ENCODE measurements around the gene IDH2. TPM values are rescaled to one million over a fixed set of nuclear protein-coding genes. Genes with fewer than 3 reads are reported as not detected.

Gene IDH2
- total RNA-seq, 3 donors from 2014 or later (not counting 1 experiment from before 2014, with no cell fraction given): 72.3 to 91.5 (median 81.0) TPM

DNA sequence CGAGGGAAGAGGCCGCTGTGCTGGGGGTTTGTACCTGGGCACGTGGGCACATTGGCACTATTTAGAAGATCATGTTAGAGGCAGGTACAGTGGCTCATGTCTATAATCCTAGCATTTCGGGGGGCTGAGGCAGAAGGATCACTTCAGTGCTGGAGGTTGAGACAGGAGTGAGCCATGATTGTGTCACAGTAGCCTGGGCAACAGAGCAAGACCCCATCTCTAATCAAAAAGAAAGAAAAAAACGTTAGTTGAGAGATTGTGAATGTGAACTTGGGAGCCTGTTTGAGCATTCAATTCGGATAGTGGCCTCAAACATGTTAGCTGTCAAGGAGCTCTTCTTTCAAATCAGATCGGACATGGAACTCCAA lies 36.6 kb downstream of the IDH2 start:
- ATAC-seq (no peak), DNase-seq (no peak)
- WGBS (ENCODE audit: insufficient coverage): 92% methylated on average over 7 of the region's 7 CpGs
- Mint-ChIP-seq H3K27ac (peak overlapping the region in 1 of 2 donors; percentile 47), H3K4me1 (peaks cover 0 to 34% of the 10 kb centered on the region in 2 donors), H3K4me3 (no peak overlapping the region), H3K36me3 (no peaks in the 10 kb centered on the region), H3K9me3 (no peaks in the 10 kb centered on the region), H3K27me3 (ENCODE audit: low read depth in 2 of 2) (no peaks in the 10 kb centered on the region)
- peaks cover 11% of the 10 kb centered on the region for H3K36me3 ChIP-seq (ENCODE audit: control insufficient read depth, insufficient read depth, low read length)
- no peaks in the 10 kb centered on the region for H3K27me3 ChIP-seq (ENCODE audit: control insufficient read depth, insufficient read depth, low read length)
- intact Hi-C loops (cut with micrococcal nuclease): no loop called here
- H3K4me1 ChIP-seq (ENCODE audit: control insufficient read depth, insufficient read depth, low read length): peaks cover 52% of the 10 kb centered on the region
- H3K27ac ChIP-seq (ENCODE audit: low read length): no peak overlapping the region
- TF ChIP-seq, protein P1, sequence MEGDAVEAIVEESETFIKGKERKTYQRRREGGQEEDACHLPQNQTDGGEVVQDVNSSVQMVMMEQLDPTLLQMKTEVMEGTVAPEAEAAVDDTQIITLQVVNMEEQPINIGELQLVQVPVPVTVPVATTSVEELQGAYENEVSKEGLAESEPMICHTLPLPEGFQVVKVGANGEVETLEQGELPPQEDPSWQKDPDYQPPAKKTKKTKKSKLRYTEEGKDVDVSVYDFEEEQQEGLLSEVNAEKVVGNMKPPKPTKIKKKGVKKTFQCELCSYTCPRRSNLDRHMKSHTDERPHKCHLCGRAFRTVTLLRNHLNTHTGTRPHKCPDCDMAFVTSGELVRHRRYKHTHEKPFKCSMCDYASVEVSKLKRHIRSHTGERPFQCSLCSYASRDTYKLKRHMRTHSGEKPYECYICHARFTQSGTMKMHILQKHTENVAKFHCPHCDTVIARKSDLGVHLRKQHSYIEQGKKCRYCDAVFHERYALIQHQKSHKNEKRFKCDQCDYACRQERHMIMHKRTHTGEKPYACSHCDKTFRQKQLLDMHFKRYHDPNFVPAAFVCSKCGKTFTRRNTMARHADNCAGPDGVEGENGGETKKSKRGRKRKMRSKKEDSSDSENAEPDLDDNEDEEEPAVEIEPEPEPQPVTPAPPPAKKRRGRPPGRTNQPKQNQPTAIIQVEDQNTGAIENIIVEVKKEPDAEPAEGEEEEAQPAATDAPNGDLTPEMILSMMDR (IDR thresholded peaks at IDR 0.05): no peak
- H3K4me3 ChIP-seq (ENCODE audit: low read length): no peak overlapping the region
- H3K9me3 ChIP-seq (ENCODE audit: control insufficient read depth, insufficient read depth, low read length): no peaks in the 10 kb centered on the region

DNA sequence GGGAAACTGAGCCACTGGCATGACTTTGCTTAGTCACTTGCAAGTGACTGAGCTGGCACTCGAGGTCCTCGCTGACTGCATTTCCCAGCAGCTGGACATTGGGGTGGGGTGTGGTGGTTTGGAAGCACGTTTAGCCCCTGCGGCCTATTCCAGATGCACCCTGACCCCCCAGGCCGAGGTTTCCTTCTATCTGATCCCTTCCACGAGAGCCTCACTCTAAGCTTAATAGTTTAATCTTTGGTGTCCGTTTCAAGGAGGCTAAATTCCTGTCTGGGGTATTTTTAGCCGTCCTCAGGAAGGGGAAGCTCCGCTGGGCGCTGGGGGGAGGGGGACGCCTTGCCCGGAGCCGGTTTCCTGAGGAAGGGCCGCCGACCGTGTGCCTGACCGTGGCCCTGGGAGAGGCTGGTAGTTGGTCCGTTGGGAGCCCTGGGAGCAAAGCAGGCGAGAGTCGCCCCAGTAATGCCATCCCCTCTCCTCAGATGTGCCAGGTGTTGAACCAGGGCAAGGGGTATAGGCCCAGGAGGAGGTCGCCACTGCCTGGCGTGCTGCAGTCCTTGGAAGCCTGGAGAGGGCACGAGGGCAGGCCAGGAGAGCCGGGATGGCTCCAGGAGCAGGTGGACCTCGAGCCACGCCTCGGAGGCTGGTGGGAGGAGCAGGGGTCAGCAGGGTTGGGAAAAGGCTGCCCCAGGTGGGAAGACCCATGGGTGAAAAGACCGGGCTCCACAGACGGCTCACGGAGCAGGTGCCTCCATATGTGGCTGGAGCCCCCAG lies 37.2 kb downstream of the IDH2 start:
- peaks cover 2 to 36% of the 10 kb centered on the region in 2 donors for H3K4me1 Mint-ChIP-seq
- TF ChIP-seq, protein P1 (IDR thresholded peaks at IDR 0.05): no peak
- WGBS (ENCODE audit: insufficient coverage): 63% methylated on average over 29 of the region's 30 CpGs

DNA sequence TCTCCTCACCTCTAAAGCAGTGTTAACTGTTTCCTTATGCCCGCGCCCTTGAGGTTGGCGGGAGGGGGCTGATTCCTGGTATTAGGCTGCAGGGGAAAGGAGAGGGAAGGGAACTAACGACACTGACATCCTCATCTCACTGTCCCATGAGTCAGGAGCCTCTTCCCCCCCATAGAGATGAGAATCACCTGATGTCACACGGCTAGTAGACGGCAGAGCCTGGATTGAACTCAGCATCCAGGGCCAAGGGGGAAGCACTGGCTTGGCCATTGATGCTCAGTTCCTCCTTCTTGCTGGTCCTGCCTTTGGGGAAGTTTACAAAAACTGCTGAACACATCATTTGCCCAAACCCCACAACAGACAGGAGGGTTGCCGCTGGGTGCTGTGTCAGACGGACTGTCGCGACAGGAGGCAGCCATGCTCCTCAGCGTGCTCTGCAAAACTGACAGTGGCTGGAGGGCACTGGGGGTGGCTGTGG lies 38.5 kb downstream of the IDH2 start:
- Mint-ChIP-seq H3K27ac (peak overlapping the region in 1 of 2 donors; percentile 45), H3K36me3 (no peaks in the 10 kb centered on the region), H3K9me3 (no peaks in the 10 kb centered on the region), H3K4me1 (peaks cover 14 to 43% of the 10 kb centered on the region in 2 donors), H3K27me3 (ENCODE audit: low read depth in 2 of 2) (no peaks in the 10 kb centered on the region), H3K4me3 (no peak overlapping the region)
- no peak for DNase-seq
- Histone ChIP-seq H3K36me3 (ENCODE audit: control insufficient read depth, insufficient read depth, low read length) (peaks cover 11% of the 10 kb centered on the region), H3K4me1 (ENCODE audit: control insufficient read depth, insufficient read depth, low read length) (peaks cover 67% of the 10 kb centered on the region), H3K9me3 (ENCODE audit: control insufficient read depth, insufficient read depth, low read length) (no peaks in the 10 kb centered on the region), H3K27ac (ENCODE audit: low read length) (peak overlapping the region; percentile 60), H3K4me3 (ENCODE audit: low read length) (no peak overlapping the region), H3K27me3 (ENCODE audit: control insufficient read depth, insufficient read depth, low read length) (no peaks in the 10 kb centered on the region)
- ATAC-seq: peak in 1 of 3 donors; percentile 37
- WGBS (ENCODE audit: insufficient coverage): 62% methylated on average over 8 of the region's 11 CpGs
- intact Hi-C loops (cut with micrococcal nuclease): no loop called here
- TF ChIP-seq, protein P1 (IDR thresholded peaks at IDR 0.05): no peak

More for the DNA sequence above, 37.2 kb downstream of the IDH2 start:
- H3K4me3 ChIP-seq (ENCODE audit: low read length): no peak overlapping the region
- H3K9me3 Mint-ChIP-seq: no peaks in the 10 kb centered on the region
- ATAC-seq (no peak), DNase-seq (no peak)
- H3K27me3 Mint-ChIP-seq (ENCODE audit: low read depth in 2 of 2): no peaks in the 10 kb centered on the region
- peak overlapping the region in 1 of 2 donors; percentile 47 for H3K27ac Mint-ChIP-seq
- peaks cover 54% of the 10 kb centered on the region for H3K4me1 ChIP-seq (ENCODE audit: control insufficient read depth, insufficient read depth, low read length)
- intact Hi-C loops (cut with micrococcal nuclease): no loop called here
- H3K36me3 ChIP-seq (ENCODE audit: control insufficient read depth, insufficient read depth, low read length): peaks cover 11% of the 10 kb centered on the region
- no peaks in the 10 kb centered on the region for H3K9me3 ChIP-seq (ENCODE audit: control insufficient read depth, insufficient read depth, low read length)
- H3K27ac ChIP-seq (ENCODE audit: low read length): no peak overlapping the region
- H3K27me3 ChIP-seq (ENCODE audit: control insufficient read depth, insufficient read depth, low read length): no peaks in the 10 kb centered on the region
- H3K36me3 Mint-ChIP-seq: no peaks in the 10 kb centered on the region
- no peak overlapping the region for H3K4me3 Mint-ChIP-seq
